ENCODE measurements around the gene RFX2.

DNA sequence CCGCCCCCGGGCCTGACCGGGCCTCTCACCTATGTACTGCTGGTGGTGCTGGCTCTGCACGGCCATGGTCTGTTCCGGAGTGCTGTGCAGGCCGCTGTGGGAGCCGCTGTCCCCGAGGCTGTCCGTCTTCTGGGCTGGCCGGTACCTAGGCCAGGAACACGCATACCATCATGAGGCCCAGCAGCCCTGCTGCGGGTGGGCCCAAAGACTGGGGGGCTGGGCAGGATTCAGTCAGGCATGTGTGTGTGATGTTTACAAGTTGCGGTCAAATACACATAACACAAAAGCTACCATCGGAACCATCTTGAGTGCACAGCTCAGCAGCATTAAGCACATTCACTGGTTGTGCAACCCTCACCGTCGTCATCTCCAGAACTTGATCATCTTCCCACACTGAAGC lies 100.2 kb downstream of the RFX2 start:
- TF ChIP-seq CTCF (IDR thresholded peaks at IDR 0.05) (no peak), POLR2A (IDR thresholded peaks at IDR 0.05) (no peak)
